Right ventricle myocardium inferior (tissue), 1 donor: Measurements from ENCODE around the gene BACH2. TPM values are rescaled to one million over a fixed set of nuclear protein-coding genes. Genes with fewer than 3 reads are reported as not detected.
"Not testable (repeated sequence)": the region's sequence is repeated elsewhere in the genome, so short reads cannot be mapped to it uniquely, and the experiment has no call there.

ENCODE experiments used
- ATAC-seq: fragments of 200-7000 bp; cut with Tn5 transposase; one replicate; pipeline ENCODE4 v1.9.1; 2020; ENCODE audit warnings: mild to moderate bottlenecking, moderate library complexity
- DNase-seq: peaks from one replicate; pipeline ENCODE4 v3.0.0; 2021; ENCODE audit errors: missing footprints
- intact Hi-C: fragments of 100-400 bp; cut with DNase I; formaldehyde crosslinking; loops from one replicate; pipeline ENCODE4 v1.11.0; 2022
- long read RNA-seq: library from polyadenylated mRNA; unstranded; transcript quantifications from one replicate; pipeline ENCODE4 v2.0.0, GENCODE V29; 2021
- total RNA-seq: library from RNA; stranded (reverse); fragmentation: NEBNext Ultra II Directional; extraction: Animal tissue kit (Norgen Biotek cat#: 25700); gene quantifications from one replicate; pipeline ENCODE4 v1.2.1, GENCODE V29; 2021
- donor health status: DM: no; HTN: yes; CAD: no; lungs with severe emphysema.

BACH2 gene
- total RNA-seq = 2.2 TPM
- long read RNA-seq, partial matches to known transcripts = 1 of 2 reads
- long read RNA-seq, other reads (novel, unspliced or antisense) = 1 of 2 reads

GRCh38 chr6:90296341-90297114 lies at the start of gene BACH2:
Gene BACH2, minus strand, starts transcription at chr6:90296843. Its CDS starts 287,999 bp downstream, at chr6:90008844.
- ATAC-seq (peak; percentile 77), DNase-seq (peak; percentile 94)
- intact Hi-C loops = loop anchor here (5.0 kb wide), 3 partner anchors 181 to 324 kb away; no protein-coding TSS in a partner anchor

- no peak for ATAC-seq
- intact Hi-C loops = no loop called here
- DNase-seq = peak; percentile 64
Observed at GRCh38 chr6:90343576-90343975, 46.9 kb upstream of the BACH2 start.

- no peak for ATAC-seq
- intact Hi-C loops = no loop called here
- no peak for DNase-seq
Observed at GRCh38 chr6:90338409-90338808, 41.8 kb upstream of the BACH2 start.

GRCh38 chr6:90336388-90336947 lies 39.8 kb upstream of the BACH2 start:
- no peak for DNase-seq
- intact Hi-C loops = no loop called here

GRCh38 chr6:90333928-90334327 lies 37.3 kb upstream of the BACH2 start:
- DNase-seq (no peak), ATAC-seq (no peak)
- intact Hi-C loops = no loop called here

More at GRCh38 chr6:90336388-90336947, 39.8 kb upstream of the BACH2 start:
- ATAC-seq = no peak

GRCh38 chr6:90332978-90333543 lies 36.4 kb upstream of the BACH2 start:
- ATAC-seq, DNase-seq, intact Hi-C loops: not testable (repeated sequence)

GRCh38 chr6:90329386-90330077 lies 32.9 kb upstream of the BACH2 start:
- ATAC-seq (no peak), DNase-seq (no peak)
- intact Hi-C loops = no loop called here

- intact Hi-C loops = no loop called here
- DNase-seq = no peak
- ATAC-seq = no peak
Observed at GRCh38 chr6:90328004-90328403, 31.4 kb upstream of the BACH2 start.

GRCh38 chr6:90326404-90327057 lies 29.9 kb upstream of the BACH2 start:
- no peak for ATAC-seq
- intact Hi-C loops = no loop called here
- DNase-seq = no peak

GRCh38 chr6:90323706-90324105 lies 27.1 kb upstream of the BACH2 start:
- ATAC-seq = no peak
- intact Hi-C loops = no loop called here
- no peak for DNase-seq

- DNase-seq = no peak
- ATAC-seq = no peak
- intact Hi-C loops = no loop called here
Observed at GRCh38 chr6:90322976-90323474, 26.4 kb upstream of the BACH2 start.

- intact Hi-C loops = no loop called here
- ATAC-seq = no peak
- DNase-seq = no peak
Observed at GRCh38 chr6:90319979-90320685, 23.5 kb upstream of the BACH2 start.

- intact Hi-C loops = no loop called here
- DNase-seq = no peak
- no peak for ATAC-seq
Observed at GRCh38 chr6:90319044-90319443, 22.4 kb upstream of the BACH2 start.

- DNase-seq = no peak
Observed at GRCh38 chr6:90315986-90316385, 19.3 kb upstream of the BACH2 start.

GRCh38 chr6:90315354-90315950 lies 18.8 kb upstream of the BACH2 start:
- DNase-seq (no peak), ATAC-seq (no peak)
- intact Hi-C loops = no loop called here

More at GRCh38 chr6:90315986-90316385, 19.3 kb upstream of the BACH2 start:
- ATAC-seq = no peak
- intact Hi-C loops = no loop called here

- ATAC-seq (no peak), DNase-seq (no peak)
- intact Hi-C loops = no loop called here
Observed at GRCh38 chr6:90314514-90314913, 17.9 kb upstream of the BACH2 start.

GRCh38 chr6:90311569-90311968 lies 14.9 kb upstream of the BACH2 start:
- no peak for DNase-seq
- intact Hi-C loops = no loop called here
- ATAC-seq = no peak
